H1 (cell line): ENCODE data around the gene SCAMP2. TPM values are rescaled to one million over a fixed set of nuclear protein-coding genes. Genes with fewer than 3 reads are reported as not detected.

Experiments
- BACH1 ChIP-seq: IDR thresholded peaks from 2 replicates; pipeline ENCODE4 v1.6.1; 2012; ENCODE audit warnings: low read length, improper control_type of control experiment
- HDAC2 ChIP-seq, 2 experiments: fragments of 300-600 bp in 1 of 2; sonication (generic) in 1 of 2; IDR thresholded peaks; 2 replicates each; pipeline ENCODE4 v1.6.1; 2011 to 2012; ENCODE audit warnings: low read depth in 2 of 2, low read length in 2 of 2, mild to moderate bottlenecking in 2 of 2, moderate library complexity in 2 of 2, borderline replicate concordance in 1 of 2, inconsistent platforms in 1 of 2
- KDM5A ChIP-seq: fragments of 200-600 bp; IDR thresholded peaks from 2 replicates; pipeline ENCODE4 v1.7.1; 2012; ENCODE audit warnings: mild to moderate bottlenecking, low read length, inconsistent platforms, mixed read lengths
- NRF1 ChIP-seq: IDR thresholded peaks from 2 replicates; pipeline ENCODE4 v1.6.1; 2011; ENCODE audit warnings: mild to moderate bottlenecking, low read depth, low read length, improper control_type of control experiment
- TAF7 ChIP-seq: optimal IDR thresholded peaks from 2 replicates; pipeline ENCODE3; 2011; ENCODE audit warnings: low read depth, mild to moderate bottlenecking, inconsistent platforms, low read length, moderate library complexity, borderline replicate concordance
- TBP ChIP-seq: IDR thresholded peaks from 2 replicates; pipeline ENCODE4 v1.6.1; 2011; ENCODE audit warnings: low read depth, low read length, improper control_type of control experiment
- polyA plus RNA-seq, 7 experiments: library from polyadenylated mRNA; depleted of rRNA in 3 of 7; stranded (reverse) in 5 of 7; unstranded in 2 of 7; fragments of >200 nt in 5 of 7; fragments of 200-250 nt in 2 of 7; gene quantifications; 1 replicate in 5 of 7; 2 replicates in 1 of 7; 4 replicates in 1 of 7; pipeline versions ENCODE4 v1.2.1 to v1.2.3, GENCODE V29; 2011 to 2013; ENCODE audit warnings: missing spikeins in 2 of 7, mixed read lengths in 2 of 7
- total RNA-seq: library from RNA; stranded (reverse); fragmentation: NEBNext Ultra II Directional; extraction: Animal tissue kit (Norgen Biotek cat#: 25700); gene quantifications from 2 replicates; pipeline ENCODE4 v1.2.1, GENCODE V29; 2021
- TF ChIP-seq, protein P1 (sequence below): fragments of 300-600 bp; sonication (generic); IDR thresholded peaks from 2 replicates; pipeline ENCODE4 v1.7.1; 2012; ENCODE audit warnings: low read length, moderate library complexity, mild to moderate bottlenecking, inconsistent platforms; ENCODE audit not compliant: insufficient replicate concordance

The SCAMP2 gene
- total and polyA plus RNA-seq, 2 of the 8 experiments (the other 6 are each of a cell fraction or from before 2014, with no cell fraction given): 41.7 to 131 TPM

GRCh38 chr15:74802862-74803447 lies 70.2 kb downstream of the SCAMP2 start (continued):
- TF ChIP-seq KDM5A: no peak
- TF ChIP-seq NRF1: no peak
- no peak for TF ChIP-seq TBP
- TF ChIP-seq BACH1: no peak
- TF ChIP-seq TAF7: no peak
- no peak for TF ChIP-seq HDAC2 (IDR thresholded peaks at IDR 0.05; ENCODE audit: borderline replicate concordance in 1 of 2, low read depth in 2 of 2, low read length in 2 of 2)
- TF ChIP-seq, protein P1, sequence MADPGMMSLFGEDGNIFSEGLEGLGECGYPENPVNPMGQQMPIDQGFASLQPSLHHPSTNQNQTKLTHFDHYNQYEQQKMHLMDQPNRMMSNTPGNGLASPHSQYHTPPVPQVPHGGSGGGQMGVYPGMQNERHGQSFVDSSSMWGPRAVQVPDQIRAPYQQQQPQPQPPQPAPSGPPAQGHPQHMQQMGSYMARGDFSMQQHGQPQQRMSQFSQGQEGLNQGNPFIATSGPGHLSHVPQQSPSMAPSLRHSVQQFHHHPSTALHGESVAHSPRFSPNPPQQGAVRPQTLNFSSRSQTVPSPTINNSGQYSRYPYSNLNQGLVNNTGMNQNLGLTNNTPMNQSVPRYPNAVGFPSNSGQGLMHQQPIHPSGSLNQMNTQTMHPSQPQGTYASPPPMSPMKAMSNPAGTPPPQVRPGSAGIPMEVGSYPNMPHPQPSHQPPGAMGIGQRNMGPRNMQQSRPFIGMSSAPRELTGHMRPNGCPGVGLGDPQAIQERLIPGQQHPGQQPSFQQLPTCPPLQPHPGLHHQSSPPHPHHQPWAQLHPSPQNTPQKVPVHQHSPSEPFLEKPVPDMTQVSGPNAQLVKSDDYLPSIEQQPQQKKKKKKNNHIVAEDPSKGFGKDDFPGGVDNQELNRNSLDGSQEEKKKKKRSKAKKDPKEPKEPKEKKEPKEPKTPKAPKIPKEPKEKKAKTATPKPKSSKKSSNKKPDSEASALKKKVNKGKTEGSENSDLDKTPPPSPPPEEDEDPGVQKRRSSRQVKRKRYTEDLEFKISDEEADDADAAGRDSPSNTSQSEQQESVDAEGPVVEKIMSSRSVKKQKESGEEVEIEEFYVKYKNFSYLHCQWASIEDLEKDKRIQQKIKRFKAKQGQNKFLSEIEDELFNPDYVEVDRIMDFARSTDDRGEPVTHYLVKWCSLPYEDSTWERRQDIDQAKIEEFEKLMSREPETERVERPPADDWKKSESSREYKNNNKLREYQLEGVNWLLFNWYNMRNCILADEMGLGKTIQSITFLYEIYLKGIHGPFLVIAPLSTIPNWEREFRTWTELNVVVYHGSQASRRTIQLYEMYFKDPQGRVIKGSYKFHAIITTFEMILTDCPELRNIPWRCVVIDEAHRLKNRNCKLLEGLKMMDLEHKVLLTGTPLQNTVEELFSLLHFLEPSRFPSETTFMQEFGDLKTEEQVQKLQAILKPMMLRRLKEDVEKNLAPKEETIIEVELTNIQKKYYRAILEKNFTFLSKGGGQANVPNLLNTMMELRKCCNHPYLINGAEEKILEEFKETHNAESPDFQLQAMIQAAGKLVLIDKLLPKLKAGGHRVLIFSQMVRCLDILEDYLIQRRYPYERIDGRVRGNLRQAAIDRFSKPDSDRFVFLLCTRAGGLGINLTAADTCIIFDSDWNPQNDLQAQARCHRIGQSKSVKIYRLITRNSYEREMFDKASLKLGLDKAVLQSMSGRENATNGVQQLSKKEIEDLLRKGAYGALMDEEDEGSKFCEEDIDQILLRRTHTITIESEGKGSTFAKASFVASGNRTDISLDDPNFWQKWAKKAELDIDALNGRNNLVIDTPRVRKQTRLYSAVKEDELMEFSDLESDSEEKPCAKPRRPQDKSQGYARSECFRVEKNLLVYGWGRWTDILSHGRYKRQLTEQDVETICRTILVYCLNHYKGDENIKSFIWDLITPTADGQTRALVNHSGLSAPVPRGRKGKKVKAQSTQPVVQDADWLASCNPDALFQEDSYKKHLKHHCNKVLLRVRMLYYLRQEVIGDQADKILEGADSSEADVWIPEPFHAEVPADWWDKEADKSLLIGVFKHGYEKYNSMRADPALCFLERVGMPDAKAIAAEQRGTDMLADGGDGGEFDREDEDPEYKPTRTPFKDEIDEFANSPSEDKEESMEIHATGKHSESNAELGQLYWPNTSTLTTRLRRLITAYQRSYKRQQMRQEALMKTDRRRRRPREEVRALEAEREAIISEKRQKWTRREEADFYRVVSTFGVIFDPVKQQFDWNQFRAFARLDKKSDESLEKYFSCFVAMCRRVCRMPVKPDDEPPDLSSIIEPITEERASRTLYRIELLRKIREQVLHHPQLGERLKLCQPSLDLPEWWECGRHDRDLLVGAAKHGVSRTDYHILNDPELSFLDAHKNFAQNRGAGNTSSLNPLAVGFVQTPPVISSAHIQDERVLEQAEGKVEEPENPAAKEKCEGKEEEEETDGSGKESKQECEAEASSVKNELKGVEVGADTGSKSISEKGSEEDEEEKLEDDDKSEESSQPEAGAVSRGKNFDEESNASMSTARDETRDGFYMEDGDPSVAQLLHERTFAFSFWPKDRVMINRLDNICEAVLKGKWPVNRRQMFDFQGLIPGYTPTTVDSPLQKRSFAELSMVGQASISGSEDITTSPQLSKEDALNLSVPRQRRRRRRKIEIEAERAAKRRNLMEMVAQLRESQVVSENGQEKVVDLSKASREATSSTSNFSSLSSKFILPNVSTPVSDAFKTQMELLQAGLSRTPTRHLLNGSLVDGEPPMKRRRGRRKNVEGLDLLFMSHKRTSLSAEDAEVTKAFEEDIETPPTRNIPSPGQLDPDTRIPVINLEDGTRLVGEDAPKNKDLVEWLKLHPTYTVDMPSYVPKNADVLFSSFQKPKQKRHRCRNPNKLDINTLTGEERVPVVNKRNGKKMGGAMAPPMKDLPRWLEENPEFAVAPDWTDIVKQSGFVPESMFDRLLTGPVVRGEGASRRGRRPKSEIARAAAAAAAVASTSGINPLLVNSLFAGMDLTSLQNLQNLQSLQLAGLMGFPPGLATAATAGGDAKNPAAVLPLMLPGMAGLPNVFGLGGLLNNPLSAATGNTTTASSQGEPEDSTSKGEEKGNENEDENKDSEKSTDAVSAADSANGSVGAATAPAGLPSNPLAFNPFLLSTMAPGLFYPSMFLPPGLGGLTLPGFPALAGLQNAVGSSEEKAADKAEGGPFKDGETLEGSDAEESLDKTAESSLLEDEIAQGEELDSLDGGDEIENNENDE: no peak
